MM.1S (cell line): Measurements from ENCODE around the gene GRK1.

Experiments used
- CTCF ChIP-seq: fragments of 300-600 bp; sonication (generic); IDR thresholded peaks from 2 replicates; pipeline ENCODE4 v1.5.1; 2016; ENCODE audit warnings: antibody characterized with exemption, low read length, mixed read lengths
- EZH2phosphoT487 ChIP-seq: fragments of 300-600 bp; sonication (generic); IDR thresholded peaks from 2 replicates; pipeline ENCODE4 v1.6.1; 2018; ENCODE audit warnings: antibody characterized with exemption, low read length

GRCh38 chr13:113758651-113759524, 91.9 kb downstream of the GRK1 start, which contains the start of gene TMEM255B:
- no peak; the same call in 1 of the 2 replicates for TF ChIP-seq CTCF
- TF ChIP-seq EZH2phosphoT487 = no peak
